WI38 (cell line): Measurements from ENCODE around the gene HAPLN2.
A peak's percentile ranks its signal among the peaks of the same experiment; 100 is the strongest.

Source experiments
- H3K4me3 ChIP-seq: 2 replicates; pipeline ENCODE4 v1.5.1; 2011; ENCODE audit warnings: low read depth, mild to moderate bottlenecking, control low read depth, low read length
- TF ChIP-seq, protein P1 (sequence below): IDR thresholded peaks from 2 replicates; pipeline ENCODE4 v1.5.1; 2012; ENCODE audit warnings: low read depth, mild to moderate bottlenecking, control low read depth, low read length

The HAPLN2 gene

DNA sequence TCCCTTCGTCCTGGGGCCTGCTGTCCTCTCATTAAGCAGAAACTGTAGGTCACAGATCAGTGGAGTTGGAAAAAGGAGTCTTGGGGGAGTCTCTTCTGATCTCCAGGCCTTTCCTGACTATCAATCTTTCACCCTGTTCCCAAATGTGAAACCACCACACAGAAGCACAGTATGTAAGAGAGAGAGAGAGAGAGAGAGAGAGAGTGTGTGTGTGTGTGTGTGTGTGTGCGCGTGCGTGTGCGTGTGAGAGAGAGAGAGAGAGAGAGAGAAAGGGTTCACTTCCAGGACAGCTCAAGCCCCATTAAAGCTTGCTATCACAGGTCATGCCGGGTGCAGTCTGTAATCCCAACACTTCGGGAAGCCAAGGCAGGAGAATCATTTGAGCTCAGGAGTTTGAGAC lies 41.2 kb upstream of the HAPLN2 start:
- no peak overlapping the region for H3K4me3 ChIP-seq
- TF ChIP-seq, protein P1, sequence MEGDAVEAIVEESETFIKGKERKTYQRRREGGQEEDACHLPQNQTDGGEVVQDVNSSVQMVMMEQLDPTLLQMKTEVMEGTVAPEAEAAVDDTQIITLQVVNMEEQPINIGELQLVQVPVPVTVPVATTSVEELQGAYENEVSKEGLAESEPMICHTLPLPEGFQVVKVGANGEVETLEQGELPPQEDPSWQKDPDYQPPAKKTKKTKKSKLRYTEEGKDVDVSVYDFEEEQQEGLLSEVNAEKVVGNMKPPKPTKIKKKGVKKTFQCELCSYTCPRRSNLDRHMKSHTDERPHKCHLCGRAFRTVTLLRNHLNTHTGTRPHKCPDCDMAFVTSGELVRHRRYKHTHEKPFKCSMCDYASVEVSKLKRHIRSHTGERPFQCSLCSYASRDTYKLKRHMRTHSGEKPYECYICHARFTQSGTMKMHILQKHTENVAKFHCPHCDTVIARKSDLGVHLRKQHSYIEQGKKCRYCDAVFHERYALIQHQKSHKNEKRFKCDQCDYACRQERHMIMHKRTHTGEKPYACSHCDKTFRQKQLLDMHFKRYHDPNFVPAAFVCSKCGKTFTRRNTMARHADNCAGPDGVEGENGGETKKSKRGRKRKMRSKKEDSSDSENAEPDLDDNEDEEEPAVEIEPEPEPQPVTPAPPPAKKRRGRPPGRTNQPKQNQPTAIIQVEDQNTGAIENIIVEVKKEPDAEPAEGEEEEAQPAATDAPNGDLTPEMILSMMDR, result no peak

DNA sequence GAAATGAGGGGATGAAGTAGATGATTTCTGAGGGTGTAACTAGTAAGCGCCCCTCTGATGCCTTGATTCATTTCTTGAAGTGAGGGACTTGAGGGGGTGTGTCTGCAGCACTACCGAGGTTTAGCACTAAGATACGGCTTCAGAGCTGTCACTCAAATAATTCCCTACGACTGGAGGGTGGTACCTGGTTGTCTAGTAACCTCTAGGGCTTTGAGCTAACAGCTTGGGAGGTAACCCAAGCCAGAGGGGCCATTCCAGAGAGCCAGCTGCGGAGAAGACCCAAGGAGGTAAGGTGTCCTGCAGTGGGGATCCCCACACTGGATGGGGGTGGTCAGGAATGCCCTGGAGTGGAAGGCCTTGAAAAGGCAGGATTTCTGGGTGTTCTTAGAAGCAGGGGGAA lies 39.7 kb upstream of the HAPLN2 start, which contains the start of gene TTC24:
Gene TTC24, plus strand, starts transcription at position 252 of the 400 bp plus-strand sequence. CDS start 1,642 bp downstream, outside the sequence.
- H3K4me3 ChIP-seq, result no peak within 1 kb of the TSS
- TF ChIP-seq, protein P1, result no peak

DNA sequence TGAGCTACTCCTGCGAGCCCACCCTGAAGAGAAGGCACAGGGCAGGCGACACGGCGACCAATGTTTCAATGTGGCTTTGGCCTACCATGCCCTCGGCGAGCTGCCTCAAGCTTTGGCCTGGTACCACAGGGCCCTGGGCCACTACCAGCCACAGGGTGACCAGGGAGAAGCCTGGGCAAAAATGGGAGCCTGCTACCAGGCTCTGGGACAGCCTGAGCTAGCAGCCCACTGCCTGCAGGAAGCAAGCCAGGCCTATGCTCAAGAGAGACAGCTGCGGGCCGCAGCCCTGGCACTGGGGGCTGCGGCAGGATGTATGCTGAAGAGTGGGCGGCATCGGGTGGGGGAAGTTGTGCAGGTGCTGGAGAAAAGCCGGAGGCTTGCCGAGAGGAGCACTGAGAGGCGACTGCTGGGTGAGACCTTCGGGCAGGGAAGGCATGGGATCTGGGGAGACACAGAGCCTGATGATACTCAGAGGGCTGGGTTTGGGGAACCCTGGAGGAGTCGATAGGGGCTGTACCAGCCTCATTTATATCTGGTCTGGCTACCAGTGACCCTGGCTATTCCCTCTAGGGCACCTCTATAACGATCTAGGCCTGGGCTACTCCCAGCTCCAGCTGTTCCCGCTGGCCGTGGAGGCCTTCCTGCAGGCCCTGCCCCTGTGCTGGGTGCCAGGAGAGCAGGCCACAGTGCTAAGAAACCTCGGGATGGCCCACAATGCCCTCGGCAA lies 37.4 kb upstream of the HAPLN2 start:
- no peak overlapping the region for H3K4me3 ChIP-seq
- TF ChIP-seq, protein P1, result no peak

DNA sequence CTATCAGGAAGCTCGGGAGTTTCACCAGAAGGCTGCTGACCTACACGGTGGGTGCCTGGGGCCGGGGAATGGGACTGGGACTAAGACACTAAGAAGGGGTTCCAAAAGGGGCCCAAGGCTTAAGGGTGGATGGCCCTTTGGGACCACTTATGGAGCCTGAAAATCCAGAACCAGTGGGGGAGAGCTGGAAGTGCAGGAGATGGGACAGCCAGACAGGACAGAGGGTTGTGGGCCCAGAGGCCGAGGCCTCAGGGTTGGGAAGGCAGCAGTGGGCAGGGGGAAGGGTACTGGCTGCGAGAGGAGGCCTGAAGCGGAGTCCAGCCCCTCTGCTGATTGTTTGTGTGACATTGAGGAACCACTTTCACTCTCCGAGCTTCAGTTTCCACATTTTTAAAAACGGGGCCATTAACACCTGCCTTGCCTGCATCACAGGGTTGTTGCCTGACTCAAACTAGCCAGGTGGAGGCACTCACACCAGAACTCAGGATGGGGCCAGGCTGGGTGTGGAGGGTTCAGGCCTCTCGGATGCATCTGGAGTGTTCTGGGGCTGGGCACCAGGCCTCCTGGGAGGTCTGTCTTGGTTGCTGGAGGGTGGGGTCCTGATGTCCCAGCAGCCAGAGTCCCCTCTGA lies 36.7 kb upstream of the HAPLN2 start:
- no peak overlapping the region for H3K4me3 ChIP-seq
- TF ChIP-seq, protein P1, result no peak

DNA sequence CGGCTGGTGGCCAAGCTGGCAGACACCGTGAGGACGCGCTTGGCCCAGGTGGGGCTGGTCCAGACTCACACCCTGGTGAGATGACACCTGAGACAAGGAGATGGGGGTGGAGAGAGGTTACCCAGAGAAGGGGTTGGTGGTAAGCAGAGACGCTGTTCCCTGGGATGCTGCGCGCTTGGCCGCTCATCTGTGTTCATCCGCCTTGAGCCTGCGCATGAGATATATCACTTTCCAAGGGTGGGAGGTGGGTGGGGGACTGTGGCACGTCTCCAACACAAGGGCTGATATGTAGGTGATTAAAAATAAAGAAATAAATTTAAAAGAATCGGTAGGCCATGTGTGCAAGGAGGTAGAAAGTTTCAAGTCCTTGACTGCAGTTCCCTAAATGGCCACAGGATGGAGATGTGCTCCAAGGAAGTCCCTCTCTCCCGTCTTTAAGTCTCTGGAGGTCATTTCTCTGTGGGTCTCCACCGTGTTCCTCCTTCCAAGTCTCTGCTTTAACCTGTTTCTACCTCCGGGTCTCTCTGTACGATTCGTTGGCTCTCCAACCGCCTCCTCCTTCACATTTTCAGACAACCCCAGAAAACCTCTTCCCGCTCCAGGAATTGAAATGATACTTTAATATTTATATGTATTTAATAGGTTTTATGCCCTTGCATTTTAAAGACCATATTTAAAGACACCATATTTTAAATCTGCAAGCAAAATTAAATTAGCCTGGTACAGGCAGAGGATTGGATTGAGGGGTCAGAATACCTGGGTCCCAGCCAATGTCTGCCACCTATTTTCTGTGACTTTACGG lies 35.2 kb upstream of the HAPLN2 start:
- TF ChIP-seq, protein P1, result peak; percentile 91
- H3K4me3 ChIP-seq, result no peak overlapping the region

DNA sequence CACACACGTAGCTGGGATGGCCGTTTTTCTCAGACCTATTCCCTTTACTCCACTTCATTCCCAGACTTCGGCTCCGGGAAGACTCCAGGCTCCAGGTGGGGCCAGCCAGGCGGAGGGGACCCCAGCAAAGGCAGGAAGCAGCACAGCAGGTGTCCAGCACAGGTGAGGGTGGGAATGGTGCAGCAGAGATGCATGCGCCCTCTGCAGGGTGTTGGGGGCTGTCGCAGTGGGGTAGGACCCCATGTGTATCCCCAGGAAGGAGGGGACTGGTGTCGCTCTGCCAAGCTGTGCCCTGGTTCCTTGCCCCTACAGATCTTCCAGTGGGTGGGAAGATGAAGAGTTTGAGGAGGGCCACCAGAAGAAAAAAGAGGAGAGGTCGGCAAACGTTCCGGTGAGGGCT lies 34.4 kb upstream of the HAPLN2 start:
- TF ChIP-seq, protein P1, result no peak; the same call in 1 of the 2 replicates
- H3K4me3 ChIP-seq, result no peak overlapping the region
